ENCODE data around the gene MRPL57. TPM values are rescaled to one million over a fixed set of nuclear protein-coding genes. Genes with fewer than 3 reads are reported as not detected.

Gene MRPL57
- total and polyA plus RNA-seq, 2 of the 8 experiments (the other 6 are each of a cell fraction or from before 2014, with no cell fraction given), result 29.9 to 34.1 TPM

- no peak overlapping the region for H3K4me3 ChIP-seq (ENCODE audit: extremely low read depth in 1 of 4, insufficient read depth in 2 of 4, low read depth in 3 of 4, low read length in 4 of 4)
- H2BK20ac ChIP-seq (ENCODE audit: low read length), result no peak overlapping the region
- peaks cover 0 to 5% (median 3%) of the 10 kb centered on the region in 4 experiments; a peak in 3 of 8 replicates for H3K36me3 ChIP-seq (ENCODE audit: control insufficient read depth in 2 of 4, insufficient read depth in 4 of 4, low read length in 3 of 4)
- CTCF ChIA-PET (ENCODE audit: partially characterized antibody), result interaction anchor here (0.6 to 1.2 kb wide), 3 partner anchors 26 to 182 kb away, joined by 3 read pairs; no protein-coding TSS in a partner anchor
- no peak overlapping the region for H2BK5ac ChIP-seq (ENCODE audit: low read depth, low read length)
- peaks cover 0 to 7% (median 1%) of the 10 kb centered on the region in 4 experiments; a peak in 4 of 7 replicates for H3K4me1 ChIP-seq (replicated peaks in 1 of 4; ENCODE audit: control insufficient read depth in 3 of 4, insufficient read depth in 4 of 4, low read length in 3 of 4)
- no peak overlapping the region for H4K5ac ChIP-seq (ENCODE audit: insufficient read length, low read depth, low read length)
- no peak overlapping the region for H4K91ac ChIP-seq (replicated peaks; ENCODE audit: insufficient read length, low read length)
- H3K56ac ChIP-seq (replicated peaks; ENCODE audit: insufficient read length, low read depth, low read length), result no peak overlapping the region
- H3K79me1 ChIP-seq (ENCODE audit: low read depth, low read length), result no peaks in the 10 kb centered on the region; the same call in 1 of the 2 replicates
- H4K20me1 ChIP-seq (replicated peaks in 1 of 2; ENCODE audit: control insufficient read depth in 1 of 2, insufficient read depth in 2 of 2, low read length in 2 of 2), result peaks cover 3% of the 10 kb centered on the region in 2 experiments
- H3K14ac ChIP-seq (ENCODE audit: insufficient read length), result no peak overlapping the region
- no peak overlapping the region for H2BK15ac ChIP-seq (ENCODE audit: low read length)
- no peaks in the 10 kb centered on the region for H3K9me3 ChIP-seq (ENCODE audit: insufficient read depth in 2 of 2, low read depth in 1 of 2, low read length in 1 of 2)
- no peak overlapping the region for H4K8ac ChIP-seq (ENCODE audit: extremely low read depth, insufficient read depth, low read length)
- 87% methylated on average over 5 of the region's 5 CpGs; no CpG with 5 or more reads in 1 of the 2 experiments for WGBS, 2 experiments (ENCODE audit: extremely low coverage in 1 of 2, insufficient coverage in 1 of 2, insufficient read length in 1 of 2, insufficient replicate concordance in 2 of 2, low coverage in 1 of 2, low lambda C conversion rate in 2 of 2, missing lambda C conversion rate in 1 of 2)
- H3K4me2 ChIP-seq (ENCODE audit: insufficient read depth in 1 of 2, low read depth in 2 of 2, low read length in 2 of 2), result no peak overlapping the region
- FAIRE-seq (no peak), DNase-seq (ENCODE audit: low read depth in 1 of 2, low spot score in 2 of 2) (no peak)
- H3K23ac ChIP-seq (ENCODE audit: insufficient read length), result no peak overlapping the region
- H3K79me2 ChIP-seq (ENCODE audit: control insufficient read depth in 1 of 2, insufficient read depth in 2 of 2, low read length in 2 of 2), result peaks cover 12 to 23% of the 10 kb centered on the region in 2 experiments
- no peak overlapping the region for H2BK12ac ChIP-seq (ENCODE audit: low read depth, low read length)
- no peaks in the 10 kb centered on the region; the same call in 1 of the 2 replicates for H3K23me2 ChIP-seq (ENCODE audit: low read depth, low read length)
- no peak overlapping the region for H3K18ac ChIP-seq (ENCODE audit: extremely low read depth, low read length)
- TF ChIP-seq NANOG (IDR thresholded peaks at IDR 0.05; ENCODE audit: insufficient read depth, low read depth, low read length, poor library complexity, severe bottlenecking), result no peak
- TF ChIP-seq SP4 (IDR thresholded peaks at IDR 0.05; ENCODE audit: low read length), result no peak
- TF ChIP-seq RFX5 (IDR thresholded peaks at IDR 0.05; ENCODE audit: borderline replicate concordance, low read depth, low read length), result no peak
- POLR2A ChIA-PET (ENCODE audit: partially characterized antibody), result interaction anchor here (0.6 to 1.6 kb wide), 2 partner anchors 11 to 39 kb away, joined by 3 to 6 read pairs; partner anchors contain the start of genes MRPL57 and SKA3
- H3K9ac ChIP-seq (replicated peaks in 1 of 4; ENCODE audit: extremely low read depth in 1 of 4, low read depth in 3 of 4, low read length in 3 of 4), result no peak overlapping the region
- H2AFZ ChIP-seq (ENCODE audit: low read length), result no peak overlapping the region
- no peak overlapping the region for H2AK5ac ChIP-seq (ENCODE audit: low read depth, low read length)
- no peaks in the 10 kb centered on the region for H3K27me3 ChIP-seq (replicated peaks in 1 of 4; ENCODE audit: control insufficient read depth in 3 of 4, extremely low read depth in 1 of 4, insufficient read depth in 3 of 4, low read length in 3 of 4)
- no peak overlapping the region for H3K27ac ChIP-seq (ENCODE audit: low read depth, low read length)
- H2BK120ac ChIP-seq (replicated peaks; ENCODE audit: low read depth, low read length), result no peak overlapping the region
- no peak overlapping the region for H3K4ac ChIP-seq (replicated peaks; ENCODE audit: insufficient read length, low read depth, low read length)
Observed at GRCh38 chr13:21137696-21138095, 38.8 kb upstream of the MRPL57 start.

All from H1 (cell line).